Thoracic aorta (tissue), 2 donors: ENCODE data around the gene KLF6. TPM values are rescaled to one million over a fixed set of nuclear protein-coding genes. Genes with fewer than 3 reads are reported as not detected.

Source experiments
- ATAC-seq: fragments of 150-250 bp; one replicate; pipeline ENCODE4 v1.8.0; 2017; ENCODE audit warnings: low read depth; ENCODE audit not compliant: insufficient number of reproducible peaks, low FRiP score
- DNase-seq: peaks from one replicate; pipeline ENCODE4 v3.0.0-alpha.2; 2020; ENCODE audit warnings: low spot score
- H3K27ac ChIP-seq, 2 donors: fragments of 200-600 bp; sonication (generic); 1 replicate in 1 of 2; 2 replicates in 1 of 2; pipeline ENCODE4 v1.5.1; 2016; ENCODE audit warnings: mild to moderate bottlenecking in 2 of 2, moderate library complexity in 2 of 2
- H3K27me3 ChIP-seq: fragments of 200-600 bp; sonication (generic); replicated peaks from 2 replicates; pipeline ENCODE4 v1.6.0; 2016; ENCODE audit warnings: mild to moderate bottlenecking; ENCODE audit not compliant: insufficient read depth
- H3K36me3 ChIP-seq: fragments of 200-600 bp; sonication (generic); one replicate; pipeline ENCODE4 v1.5.1; 2016
- H3K4me1 ChIP-seq, 2 donors: fragments of 200-600 bp; sonication (generic); 1 replicate in 1 of 2; 2 replicates in 1 of 2; pipeline versions ENCODE4 v1.5.1 to v1.6.0; 2016; ENCODE audit warnings: low read depth in 2 of 2, mild to moderate bottlenecking in 1 of 2; ENCODE audit not compliant: control insufficient read depth in 1 of 2
- H3K4me3 ChIP-seq: fragments of 200-600 bp; sonication (generic); 2 replicates; pipeline ENCODE4 v1.5.1; 2016; ENCODE audit warnings: mild to moderate bottlenecking
- H3K9me3 ChIP-seq: fragments of 200-600 bp; sonication (generic); 2 replicates; pipeline ENCODE4 v1.5.1; 2016
- CTCF ChIP-seq: fragments of 200-600 bp; sonication (generic); IDR thresholded peaks from one replicate; pipeline ENCODE4 v1.5.1; 2019; ENCODE audit warnings: antibody characterized with exemption
- total RNA-seq, 2 donors: library from RNA; depleted of rRNA; stranded (reverse); fragments of >200 nt; gene quantifications; one replicate each; pipeline versions ENCODE4 v1.1.0 to v1.2.3, GENCODE V29; 2016

KLF6 gene
- total RNA-seq, 2 donors from 2014 or later: 170 to 201 TPM

- H3K27me3 ChIP-seq: no peaks in the 10 kb centered on the region
- peaks cover 20 to 28% of the 10 kb centered on the region in 2 donors for H3K4me1 ChIP-seq
- no peak for DNase-seq
- H3K4me3 ChIP-seq: no peak overlapping the region
- TF ChIP-seq CTCF: no peak
- no peak for ATAC-seq
- H3K27ac ChIP-seq: no peak overlapping the region
- no peaks in the 10 kb centered on the region for H3K9me3 ChIP-seq
- no peaks in the 10 kb centered on the region for H3K36me3 ChIP-seq
Observed at GRCh38 chr10:3814838-3815220, 29.8 kb upstream of the KLF6 start.

- no peaks in the 10 kb centered on the region for H3K27me3 ChIP-seq
- no peak for ATAC-seq
- no peak overlapping the region for H3K4me3 ChIP-seq
- TF ChIP-seq CTCF: no peak
- H3K36me3 ChIP-seq: no peaks in the 10 kb centered on the region
- no peak for DNase-seq
- H3K27ac ChIP-seq: no peak overlapping the region
- no peaks in the 10 kb centered on the region for H3K9me3 ChIP-seq
- peaks cover 24 to 34% of the 10 kb centered on the region in 2 donors for H3K4me1 ChIP-seq
Observed at GRCh38 chr10:3813986-3814837, 29.2 kb upstream of the KLF6 start.

- no peak for TF ChIP-seq CTCF
- DNase-seq (no peak), ATAC-seq (no peak)
- no peaks in the 10 kb centered on the region for H3K36me3 ChIP-seq
- H3K4me3 ChIP-seq: no peak overlapping the region
- H3K27me3 ChIP-seq: no peaks in the 10 kb centered on the region
- H3K27ac ChIP-seq: no peak overlapping the region
- peaks cover 28 to 43% of the 10 kb centered on the region in 2 donors for H3K4me1 ChIP-seq
- no peaks in the 10 kb centered on the region for H3K9me3 ChIP-seq
Observed at GRCh38 chr10:3813267-3813666, 28.3 kb upstream of the KLF6 start.

GRCh38 chr10:3812141-3812540 lies 27.1 kb upstream of the KLF6 start:
- H3K9me3 ChIP-seq: no peaks in the 10 kb centered on the region
- H3K27ac ChIP-seq: peak overlapping the region; percentile 89
- no peaks in the 10 kb centered on the region for H3K27me3 ChIP-seq
- H3K36me3 ChIP-seq: no peaks in the 10 kb centered on the region
- no peak for DNase-seq
- no peak for TF ChIP-seq CTCF
- no peak for ATAC-seq
- peaks cover 35 to 55% of the 10 kb centered on the region in 2 donors for H3K4me1 ChIP-seq
- H3K4me3 ChIP-seq: no peak overlapping the region

GRCh38 chr10:3811291-3811870 lies 26.4 kb upstream of the KLF6 start:
- no peak for DNase-seq
- H3K9me3 ChIP-seq: no peaks in the 10 kb centered on the region
- TF ChIP-seq CTCF: no peak
- no peaks in the 10 kb centered on the region for H3K36me3 ChIP-seq
- H3K27me3 ChIP-seq: no peaks in the 10 kb centered on the region
- peak overlapping the region; percentile 89 for H3K27ac ChIP-seq
- H3K4me1 ChIP-seq: peaks cover 40 to 62% of the 10 kb centered on the region in 2 donors
- ATAC-seq: no peak
- H3K4me3 ChIP-seq: peak overlapping the region; percentile 54
